Caco-2 (cell line): ENCODE measurements around the gene USF2. TPM values are rescaled to one million over a fixed set of nuclear protein-coding genes. Genes with fewer than 3 reads are reported as not detected.

Experiments used
- BruUV-seq: library from RNA; stranded (reverse); fragments of 400-500 nt; replicated peaks from 2 replicates; lab custom pipeline; 2021; lab: Mats Ljungman, UMichigan
- CTCF ChIA-PET: fragments of 300-600 bp; sonication (Branson Sonifier 250); formaldehyde crosslinking; loops from one replicate; lab custom pipeline; 2022; ENCODE audit warnings: antibody characterized with exemption; lab: Charles Lee
- POLR2A ChIA-PET: fragments of 300-600 bp; sonication (Branson Sonifier 250); formaldehyde crosslinking; loops from one replicate; lab custom pipeline; 2022; ENCODE audit warnings: antibody characterized with exemption; lab: Charles Lee
- DNase-seq, 2 experiments: peaks; one replicate each; pipeline versions ENCODE4 v3.0.0 to v3.0.0-alpha.2; 2020 to 2022
- H3K27me3 ChIP-seq: replicated peaks from 2 replicates; pipeline ENCODE4 v1.6.0; 2011; ENCODE audit warnings: low read length; ENCODE audit not compliant: control insufficient read depth, insufficient read depth
- H3K36me3 ChIP-seq: 2 replicates; pipeline ENCODE4 v1.5.1; 2011; ENCODE audit warnings: low read length; ENCODE audit not compliant: control insufficient read depth, insufficient read depth
- H3K4me1 ChIP-seq: fragments of 250-450 bp; sonication (Bioruptor Pico); 2 replicates; pipeline ENCODE4 v1.5.1; 2020; ENCODE audit warnings: mild to moderate bottlenecking
- H3K4me3 ChIP-seq: 2 replicates; pipeline ENCODE4 v1.5.1; 2011; ENCODE audit warnings: low read depth, mild to moderate bottlenecking, control low read depth, low read length
- H3K9me3 ChIP-seq: fragments of 250-450 bp; sonication (Bioruptor Pico); 2 replicates; pipeline ENCODE4 v1.5.1; 2020; ENCODE audit warnings: mild to moderate bottlenecking, moderate library complexity
- H3K27ac Mint-ChIP-seq: one replicate; pipeline ENCODE4 v1.8.0; 2022; ENCODE audit warnings: mixed read lengths; ENCODE audit not compliant: unreplicated experiment
- H3K27me3 Mint-ChIP-seq: one replicate; pipeline ENCODE4 v1.8.0; 2022; ENCODE audit warnings: mixed read lengths; ENCODE audit not compliant: insufficient read depth, unreplicated experiment
- H3K36me3 Mint-ChIP-seq: one replicate; pipeline ENCODE4 v1.8.0; 2022; ENCODE audit warnings: mild to moderate bottlenecking, mixed read lengths; ENCODE audit not compliant: insufficient read depth, unreplicated experiment
- H3K4me1 Mint-ChIP-seq: one replicate; pipeline ENCODE4 v1.8.0; 2022; ENCODE audit warnings: low read depth, mixed read lengths; ENCODE audit not compliant: unreplicated experiment
- H3K4me3 Mint-ChIP-seq: one replicate; pipeline ENCODE4 v1.8.0; 2022; ENCODE audit warnings: mild to moderate bottlenecking, moderate library complexity, mixed read lengths; ENCODE audit not compliant: unreplicated experiment
- H3K9me3 Mint-ChIP-seq: one replicate; pipeline ENCODE4 v1.8.0; 2022; ENCODE audit warnings: mixed read lengths; ENCODE audit not compliant: unreplicated experiment
- CTCF ChIP-seq, 2 experiments: fragments of 200-600 bp in 1 of 2; IDR thresholded peaks; 1 replicate in 1 of 2; 2 replicates in 1 of 2; pipeline versions ENCODE4 v1.5.1 to v1.8.0; 2011 to 2022; ENCODE audit warnings: antibody characterized with exemption in 1 of 2, control low read depth in 1 of 2, inconsistent platforms in 1 of 2, low read depth in 1 of 2, low read length in 1 of 2, mild to moderate bottlenecking in 1 of 2, moderate library complexity in 1 of 2; ENCODE audit not compliant: insufficient read depth in 1 of 2, severe bottlenecking in 1 of 2, unreplicated experiment in 1 of 2
- intact Hi-C: fragments of 100-400 bp; cut with micrococcal nuclease; formaldehyde crosslinking; loops from one replicate; pipeline ENCODE4 v1.10.0; 2022; ENCODE audit not compliant: unreplicated experiment
- total RNA-seq: library from RNA; stranded (reverse); gene quantifications from 2 replicates; pipeline ENCODE4 v1.2.3, GENCODE V29; 2022

Gene USF2
- total RNA-seq, 1 experiment from 2014 or later, result 105 TPM

GRCh38 chr19:35278578-35279284 is 10.0 kb downstream of the USF2 start:
- H3K9me3 ChIP-seq, result no peaks in the 10 kb centered on the region
- intact Hi-C loops, result no loop called here
- Mint-ChIP-seq H3K36me3 (peaks cover 53% of the 10 kb centered on the region), H3K27me3 (peaks cover 4% of the 10 kb centered on the region), H3K27ac (no peak overlapping the region), H3K4me1 (peaks cover 8% of the 10 kb centered on the region), H3K9me3 (no peaks in the 10 kb centered on the region), H3K4me3 (no peak overlapping the region)
- H3K4me3 ChIP-seq, result no peak overlapping the region
- TF ChIP-seq CTCF (IDR thresholded peaks at IDR 0.05; ENCODE audit: insufficient read depth in 1 of 2, low read depth in 1 of 2, low read length in 1 of 2, severe bottlenecking in 1 of 2, unreplicated experiment in 1 of 2), result no peak
- BruUV-seq, result no TSS peak
- no peak for DNase-seq
- H3K27me3 ChIP-seq, result no peaks in the 10 kb centered on the region
- no peaks in the 10 kb centered on the region for H3K36me3 ChIP-seq
- H3K4me1 ChIP-seq, result no peaks in the 10 kb centered on the region
- ChIA-PET POLR2A (no interaction called here), CTCF (no interaction called here)

- Histone ChIP-seq H3K36me3 (no peaks in the 10 kb centered on the region), H3K9me3 (no peaks in the 10 kb centered on the region), H3K4me3 (no peak overlapping the region), H3K4me1 (no peaks in the 10 kb centered on the region), H3K27me3 (no peaks in the 10 kb centered on the region)
- no peak overlapping the region for H3K4me3 Mint-ChIP-seq
- CTCF ChIA-PET, result interaction anchor here (2.8 kb wide), 1 partner anchor 10 kb away, joined by 10 read pairs; no protein-coding TSS in a partner anchor
- intact Hi-C loops, result no loop called here
- no peaks in the 10 kb centered on the region for H3K9me3 Mint-ChIP-seq
- peaks cover 47% of the 10 kb centered on the region for H3K36me3 Mint-ChIP-seq
- H3K4me1 Mint-ChIP-seq, result peaks cover 8% of the 10 kb centered on the region
- TSS peak; percentile 63 for BruUV-seq
- POLR2A ChIA-PET, result no interaction called here
- peaks cover 4% of the 10 kb centered on the region for H3K27me3 Mint-ChIP-seq
- DNase-seq, result no peak
- no peak overlapping the region for H3K27ac Mint-ChIP-seq
- no peak for TF ChIP-seq CTCF (IDR thresholded peaks at IDR 0.05; ENCODE audit: insufficient read depth in 1 of 2, low read depth in 1 of 2, low read length in 1 of 2, severe bottlenecking in 1 of 2, unreplicated experiment in 1 of 2)
These were observed 10.6 kb downstream of the USF2 start for GRCh38 chr19:35279374-35279773.

GRCh38 chr19:35279985-35280821 is 11.4 kb downstream of the USF2 start:
- no peak for DNase-seq
- Mint-ChIP-seq H3K9me3 (no peaks in the 10 kb centered on the region), H3K27me3 (peaks cover 4% of the 10 kb centered on the region), H3K36me3 (peaks cover 38% of the 10 kb centered on the region), H3K4me3 (no peak overlapping the region), H3K4me1 (peaks cover 8% of the 10 kb centered on the region), H3K27ac (no peak overlapping the region)
- no peak for TF ChIP-seq CTCF (IDR thresholded peaks at IDR 0.05; ENCODE audit: insufficient read depth in 1 of 2, low read depth in 1 of 2, low read length in 1 of 2, severe bottlenecking in 1 of 2, unreplicated experiment in 1 of 2)
- H3K36me3 ChIP-seq, result no peaks in the 10 kb centered on the region
- intact Hi-C loops, result no loop called here
- POLR2A ChIA-PET, result no interaction called here
- no TSS peak for BruUV-seq
- H3K4me1 ChIP-seq, result no peaks in the 10 kb centered on the region
- CTCF ChIA-PET, result interaction anchor here (0.6 to 2.8 kb wide), 2 partner anchors 10 to 127 kb away, joined by 3 to 10 read pairs; no protein-coding TSS in a partner anchor
- H3K9me3 ChIP-seq, result no peaks in the 10 kb centered on the region
- H3K4me3 ChIP-seq, result no peak overlapping the region
- no peaks in the 10 kb centered on the region for H3K27me3 ChIP-seq
